AG04450 (cell line): ENCODE data around the gene CEP128. TPM values are rescaled to one million over a fixed set of nuclear protein-coding genes. Genes with fewer than 3 reads are reported as not detected.

ENCODE experiments used
- CTCF ChIA-PET: fragments of 300-600, 350-600 bp; formaldehyde crosslinking; extraction: SDS; loops from one replicate; lab custom pipeline; 2022; ENCODE audit warnings: antibody characterized with exemption, inconsistent platforms; lab: Charles Lee
- POLR2A ChIA-PET: fragments of 350-600 bp; formaldehyde crosslinking; extraction: SDS; loops from one replicate; lab custom pipeline; 2021; ENCODE audit warnings: antibody characterized with exemption, inconsistent platforms; lab: Yijun Ruan, JAX
- DNase-seq: peaks from one replicate; pipeline ENCODE4 v3.0.0-alpha.2; 2011; ENCODE audit warnings: low read depth, low spot score
- H3K27ac ChIP-seq: one replicate; pipeline ENCODE4 v1.5.1; 2012; ENCODE audit warnings: low read depth, low read length, control low read depth
- H3K27me3 ChIP-seq: one replicate; pipeline ENCODE4 v1.6.0; 2012; ENCODE audit warnings: low read length; ENCODE audit not compliant: control insufficient read depth, insufficient read depth
- H3K4me3 ChIP-seq: 2 replicates; pipeline ENCODE4 v1.5.1; 2011; ENCODE audit warnings: mild to moderate bottlenecking, low read depth, low read length, control low read depth
- H3K9me3 ChIP-seq: 2 replicates; pipeline ENCODE4 v1.5.1; 2012; ENCODE audit warnings: low read length; ENCODE audit not compliant: control insufficient read depth, insufficient read depth
- polyA plus RNA-seq: library from polyadenylated mRNA; depleted of rRNA; stranded (reverse); fragments of >200 nt; gene quantifications from 2 replicates; pipeline ENCODE4 v1.2.3, GENCODE V29; 2011
- TF ChIP-seq, protein P1 (sequence below): IDR thresholded peaks from 2 replicates; pipeline ENCODE4 v1.5.1; 2011; ENCODE audit warnings: low read depth, low read length, control low read depth, inconsistent platforms

The CEP128 gene
- polyA plus RNA-seq, 1 experiment = 1.8 TPM

DNA sequence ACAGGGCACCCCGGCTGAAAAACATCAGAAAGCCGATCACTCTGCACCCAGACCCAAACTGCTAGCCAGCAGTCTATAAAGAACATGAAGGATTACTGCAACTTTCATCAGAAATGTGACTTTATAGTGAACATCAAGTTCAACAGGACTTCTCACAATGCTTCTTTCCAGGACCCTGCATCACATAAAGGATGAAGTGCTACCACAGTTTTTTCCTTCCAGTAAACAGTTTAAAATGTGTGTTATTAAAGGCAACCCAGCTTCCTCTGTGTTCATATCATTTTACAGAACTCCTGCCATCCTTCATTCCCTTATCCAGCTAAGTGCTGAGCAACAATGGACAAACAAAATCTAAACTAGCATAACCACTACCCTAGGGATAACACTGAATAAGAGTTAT lies 449.9 kb downstream of the CEP128 start:
- no peaks in the 10 kb centered on the region for H3K9me3 ChIP-seq
- DNase-seq = no peak
- ChIA-PET CTCF (interaction anchor here (0.5 to 0.9 kb wide), 2 partner anchors 14 to 744 kb away, joined by 3 to 4 read pairs; no protein-coding TSS in a partner anchor), POLR2A (no interaction called here)
- no peak overlapping the region for H3K4me3 ChIP-seq
- H3K27ac ChIP-seq = no peak overlapping the region
- TF ChIP-seq, protein P1, sequence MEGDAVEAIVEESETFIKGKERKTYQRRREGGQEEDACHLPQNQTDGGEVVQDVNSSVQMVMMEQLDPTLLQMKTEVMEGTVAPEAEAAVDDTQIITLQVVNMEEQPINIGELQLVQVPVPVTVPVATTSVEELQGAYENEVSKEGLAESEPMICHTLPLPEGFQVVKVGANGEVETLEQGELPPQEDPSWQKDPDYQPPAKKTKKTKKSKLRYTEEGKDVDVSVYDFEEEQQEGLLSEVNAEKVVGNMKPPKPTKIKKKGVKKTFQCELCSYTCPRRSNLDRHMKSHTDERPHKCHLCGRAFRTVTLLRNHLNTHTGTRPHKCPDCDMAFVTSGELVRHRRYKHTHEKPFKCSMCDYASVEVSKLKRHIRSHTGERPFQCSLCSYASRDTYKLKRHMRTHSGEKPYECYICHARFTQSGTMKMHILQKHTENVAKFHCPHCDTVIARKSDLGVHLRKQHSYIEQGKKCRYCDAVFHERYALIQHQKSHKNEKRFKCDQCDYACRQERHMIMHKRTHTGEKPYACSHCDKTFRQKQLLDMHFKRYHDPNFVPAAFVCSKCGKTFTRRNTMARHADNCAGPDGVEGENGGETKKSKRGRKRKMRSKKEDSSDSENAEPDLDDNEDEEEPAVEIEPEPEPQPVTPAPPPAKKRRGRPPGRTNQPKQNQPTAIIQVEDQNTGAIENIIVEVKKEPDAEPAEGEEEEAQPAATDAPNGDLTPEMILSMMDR = no peak
- H3K27me3 ChIP-seq = no peaks in the 10 kb centered on the region

GRCh38 chr14:80491131-80491530 lies 450.4 kb downstream of the CEP128 start:
- POLR2A ChIA-PET = no interaction called here
- CTCF ChIA-PET = no interaction called here
- H3K27ac ChIP-seq = no peak overlapping the region

DNA sequence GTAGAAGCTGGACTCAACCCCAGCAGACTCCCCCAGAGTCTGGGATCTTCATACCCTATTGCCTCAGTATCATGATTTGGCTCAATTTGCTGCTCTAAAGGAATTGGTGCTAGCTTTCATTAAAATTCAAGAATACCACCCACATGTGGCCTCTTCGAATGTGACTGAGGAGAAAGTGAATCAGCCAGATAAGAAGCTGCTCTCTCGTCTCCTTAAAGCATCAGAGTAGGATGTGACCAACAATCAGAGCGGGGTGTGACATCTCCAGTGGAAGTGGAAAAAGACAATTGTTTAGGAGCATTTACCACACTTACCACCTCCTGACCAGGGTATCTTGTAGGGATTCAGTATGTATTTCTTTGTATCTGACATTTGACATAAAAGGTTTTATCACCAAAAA lies 452.0 kb downstream of the CEP128 start:
- POLR2A ChIA-PET = no interaction called here
- Histone ChIP-seq H3K9me3 (no peaks in the 10 kb centered on the region), H3K27me3 (no peaks in the 10 kb centered on the region), H3K4me3 (no peak overlapping the region), H3K27ac (no peak overlapping the region)
- CTCF ChIA-PET = no interaction called here
- no peak for DNase-seq
- TF ChIP-seq, protein P1 = no peak

More at GRCh38 chr14:80491131-80491530, 450.4 kb downstream of the CEP128 start:
- TF ChIP-seq, protein P1 = no peak
- H3K4me3 ChIP-seq = no peak overlapping the region
- no peaks in the 10 kb centered on the region for H3K27me3 ChIP-seq
- no peaks in the 10 kb centered on the region for H3K9me3 ChIP-seq
- DNase-seq = no peak

DNA sequence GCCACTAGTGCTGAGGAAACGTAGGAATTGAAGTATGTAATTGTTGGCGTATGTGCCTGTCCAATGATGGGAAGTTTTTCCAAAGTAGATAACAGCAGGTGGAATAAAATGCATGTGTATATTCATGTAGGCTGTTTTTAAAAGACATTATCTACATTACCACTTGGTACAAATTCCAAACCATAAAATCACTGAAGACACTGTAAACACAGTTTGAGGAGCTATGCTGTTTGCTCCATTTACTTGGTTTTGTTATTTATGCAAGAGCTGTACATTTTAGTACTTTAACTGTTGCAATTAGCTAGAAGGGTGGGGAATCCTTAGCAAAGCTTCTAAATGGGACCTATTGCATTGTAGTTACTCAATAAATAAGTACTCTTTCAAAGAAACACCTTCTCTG lies 455.8 kb downstream of the CEP128 start:
- Histone ChIP-seq H3K27me3 (no peaks in the 10 kb centered on the region), H3K9me3 (no peaks in the 10 kb centered on the region), H3K4me3 (no peak overlapping the region), H3K27ac (no peak overlapping the region)
- ChIA-PET POLR2A (no interaction called here), CTCF (no interaction called here)
- no peak for DNase-seq
- TF ChIP-seq, protein P1 = no peak

DNA sequence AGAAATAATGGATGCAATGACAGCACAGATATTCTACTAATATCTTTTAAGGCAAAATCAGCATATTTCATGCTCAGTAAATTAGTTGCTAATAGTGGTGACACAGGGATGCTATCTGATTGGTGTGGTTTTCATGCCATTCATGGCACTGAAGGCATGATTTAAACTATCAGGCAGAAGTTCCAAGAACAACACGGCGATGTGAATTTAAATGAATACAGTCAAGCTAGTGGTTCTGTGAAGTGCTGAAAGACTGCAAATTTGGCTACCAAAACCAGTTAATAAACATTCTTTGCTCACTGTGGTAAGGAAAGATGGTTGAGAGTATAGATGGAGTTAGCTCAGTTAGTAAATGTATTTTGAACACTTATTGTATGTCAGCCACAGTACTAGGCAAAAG lies 458.2 kb downstream of the CEP128 start:
- H3K4me3 ChIP-seq = no peak overlapping the region
- no peak for DNase-seq
- ChIA-PET POLR2A (no interaction called here), CTCF (interaction anchor here (1.2 kb wide), 1 partner anchor 103 kb away, joined by 3 read pairs; no protein-coding TSS in a partner anchor)
- no peaks in the 10 kb centered on the region for H3K9me3 ChIP-seq
- H3K27me3 ChIP-seq = no peaks in the 10 kb centered on the region
- TF ChIP-seq, protein P1 = no peak
- H3K27ac ChIP-seq = no peak overlapping the region
